ENCODE measurements around the gene BRIX1. TPM values are rescaled to one million over a fixed set of nuclear protein-coding genes. Genes with fewer than 3 reads are reported as not detected.

Gene BRIX1
- total and polyA plus RNA-seq, 2 donors (not counting 3 experiments of a cell fraction or from before 2014, with no cell fraction given), result 14.0 to 28.4 TPM

DNA sequence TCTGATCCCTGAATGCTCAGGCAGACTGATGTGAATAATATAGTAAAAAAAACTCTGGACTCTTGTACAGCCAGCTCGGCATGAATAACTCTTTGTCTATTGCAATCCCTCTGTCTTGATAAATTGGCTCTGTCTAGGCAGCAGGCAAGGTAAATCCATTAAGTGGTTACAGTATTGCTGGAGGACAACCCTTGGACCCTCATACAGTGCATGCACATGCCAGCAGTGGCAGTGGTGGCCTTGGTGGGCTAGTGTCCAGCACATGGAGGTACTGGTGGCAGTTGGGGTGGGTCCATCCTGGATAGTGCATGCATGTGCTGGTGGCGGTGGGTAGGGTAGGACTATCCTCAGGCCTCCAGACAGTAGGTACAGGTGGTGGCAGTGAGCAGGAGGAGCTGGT lies 52.7 kb downstream of the BRIX1 start:
- Histone ChIP-seq H3K9ac (replicated peaks; ENCODE audit: extremely low read depth, insufficient read depth, low read length) (no peak overlapping the region), H3K9me1 (replicated peaks; ENCODE audit: control insufficient read depth, extremely low read depth, insufficient read depth, low read length) (no peaks in the 10 kb centered on the region), H3K4me2 (ENCODE audit: insufficient read depth, low read length) (no peak overlapping the region), H2AFZ (ENCODE audit: low read depth, low read length) (no peak overlapping the region), H4K20me1 (replicated peaks; ENCODE audit: control insufficient read depth, extremely low read depth, insufficient read depth, low read length) (no peaks in the 10 kb centered on the region), H3K4me3 (replicated peaks in 1 of 3; ENCODE audit: insufficient read depth in 1 of 3, low read depth in 1 of 3, low read length in 3 of 3) (no peak overlapping the region), H3K79me2 (ENCODE audit: control insufficient read depth, insufficient read depth, low read length) (no peaks in the 10 kb centered on the region), H3K36me3 (ENCODE audit: control insufficient read depth in 2 of 2, extremely low read depth in 1 of 2, insufficient read depth in 2 of 2, low read length in 2 of 2) (no peaks in the 10 kb centered on the region), H3K9me3 (replicated peaks; ENCODE audit: control insufficient read depth, insufficient read depth, low read length) (no peaks in the 10 kb centered on the region), H3K27me3 (ENCODE audit: control insufficient read depth in 2 of 2, insufficient read depth in 2 of 2, low read length in 2 of 2) (no peaks in the 10 kb centered on the region), H3K4me1 (ENCODE audit: control insufficient read depth, extremely low read depth, insufficient read depth, low read length) (no peaks in the 10 kb centered on the region), H3K27ac (ENCODE audit: insufficient read depth, low read depth, low read length) (no peak overlapping the region)
- FAIRE-seq (no peak), DNase-seq (ENCODE audit: low read depth, low spot score) (no peak)
- no TSS peak for BruUV-seq (replicated peaks)
- ChIA-PET POLR2A (no interaction called here), CTCF (interaction anchor here (1.4 kb wide), 1 partner anchor 35 kb away, joined by 4 read pairs; no protein-coding TSS in a partner anchor)
- dilution Hi-C loops (cut with MboI; ENCODE audit: extremely low pct_ligation_motif_present, low sequenced_read_pairs), result no loop called here
- TF ChIP-seq GATA2 (IDR thresholded peaks at IDR 0.05; ENCODE audit: insufficient read depth, insufficient read length, low read depth, low read length) (no peak), MYC (IDR thresholded peaks at IDR 0.05; ENCODE audit: low read depth, low read length) (no peak), EZH2 (IDR thresholded peaks at IDR 0.05; ENCODE audit: borderline replicate concordance, low read depth, low read length, severe bottlenecking) (no peak), POLR2AphosphoS5 (IDR thresholded peaks at IDR 0.05; ENCODE audit: insufficient read depth, low read depth, low read length) (no peak), POLR2A (IDR thresholded peaks at IDR 0.05; ENCODE audit: low read depth, low read length) (no peak), JUN (IDR thresholded peaks at IDR 0.05; ENCODE audit: borderline replicate concordance, insufficient read depth, insufficient read length, low read depth) (no peak), FOS (IDR thresholded peaks at IDR 0.05; ENCODE audit: borderline replicate concordance, insufficient read depth, low read length) (no peak)
- TF ChIP-seq, protein P1, sequence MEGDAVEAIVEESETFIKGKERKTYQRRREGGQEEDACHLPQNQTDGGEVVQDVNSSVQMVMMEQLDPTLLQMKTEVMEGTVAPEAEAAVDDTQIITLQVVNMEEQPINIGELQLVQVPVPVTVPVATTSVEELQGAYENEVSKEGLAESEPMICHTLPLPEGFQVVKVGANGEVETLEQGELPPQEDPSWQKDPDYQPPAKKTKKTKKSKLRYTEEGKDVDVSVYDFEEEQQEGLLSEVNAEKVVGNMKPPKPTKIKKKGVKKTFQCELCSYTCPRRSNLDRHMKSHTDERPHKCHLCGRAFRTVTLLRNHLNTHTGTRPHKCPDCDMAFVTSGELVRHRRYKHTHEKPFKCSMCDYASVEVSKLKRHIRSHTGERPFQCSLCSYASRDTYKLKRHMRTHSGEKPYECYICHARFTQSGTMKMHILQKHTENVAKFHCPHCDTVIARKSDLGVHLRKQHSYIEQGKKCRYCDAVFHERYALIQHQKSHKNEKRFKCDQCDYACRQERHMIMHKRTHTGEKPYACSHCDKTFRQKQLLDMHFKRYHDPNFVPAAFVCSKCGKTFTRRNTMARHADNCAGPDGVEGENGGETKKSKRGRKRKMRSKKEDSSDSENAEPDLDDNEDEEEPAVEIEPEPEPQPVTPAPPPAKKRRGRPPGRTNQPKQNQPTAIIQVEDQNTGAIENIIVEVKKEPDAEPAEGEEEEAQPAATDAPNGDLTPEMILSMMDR (IDR thresholded peaks at IDR 0.05; ENCODE audit: extremely low read depth in 1 of 2, insufficient read depth in 1 of 2, low read depth in 1 of 2, low read length in 2 of 2), result no peak
- TF ChIP-seq, protein P2, sequence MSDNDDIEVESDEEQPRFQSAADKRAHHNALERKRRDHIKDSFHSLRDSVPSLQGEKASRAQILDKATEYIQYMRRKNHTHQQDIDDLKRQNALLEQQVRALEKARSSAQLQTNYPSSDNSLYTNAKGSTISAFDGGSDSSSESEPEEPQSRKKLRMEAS (IDR thresholded peaks at IDR 0.05; ENCODE audit: insufficient read depth, insufficient read length), result no peak
- intact Hi-C loops (cut with micrococcal nuclease), result no loop called here
